DOHH2 (cell line): ENCODE results near the gene RAD51B.
"Not testable (repeated sequence)": the region's sequence is repeated elsewhere in the genome, so short reads cannot be mapped to it uniquely, and the experiment has no call there.

Experiments used
- CTCF ChIP-seq: fragments of 200-600 bp; sonication (generic); IDR thresholded peaks from one replicate; pipeline ENCODE4 v1.5.1; 2014; ENCODE audit warnings: antibody characterized with exemption, mild to moderate bottlenecking, low read depth, low read length; ENCODE audit not compliant: poor library complexity, severe bottlenecking
- EZH2phosphoT487 ChIP-seq: fragments of 200-600 bp; sonication (generic); IDR thresholded peaks from 2 replicates; pipeline ENCODE4 v1.6.1; 2017; ENCODE audit warnings: borderline replicate concordance, mild to moderate bottlenecking, antibody characterized with exemption, low read length, moderate library complexity, mixed read lengths

GRCh38 chr14:68048815-68049214 is 229.2 kb downstream of the RAD51B start:
- TF ChIP-seq CTCF, EZH2phosphoT487: not testable (repeated sequence)
